NOMO-1 treated with DMSO at 0.1 percent for 48 hours (cell line): Measurements from ENCODE around the gene MYPOP.
"Not testable (repeated sequence)": the region's sequence is repeated elsewhere in the genome, so short reads cannot be mapped to it uniquely, and the experiment has no call there.

Source experiments
- DNase-seq: peaks from one replicate; lab custom pipeline; 2025; ENCODE audit not compliant: unreplicated experiment; lab: John Stamatoyannopoulos, UW

MYPOP gene

DNA sequence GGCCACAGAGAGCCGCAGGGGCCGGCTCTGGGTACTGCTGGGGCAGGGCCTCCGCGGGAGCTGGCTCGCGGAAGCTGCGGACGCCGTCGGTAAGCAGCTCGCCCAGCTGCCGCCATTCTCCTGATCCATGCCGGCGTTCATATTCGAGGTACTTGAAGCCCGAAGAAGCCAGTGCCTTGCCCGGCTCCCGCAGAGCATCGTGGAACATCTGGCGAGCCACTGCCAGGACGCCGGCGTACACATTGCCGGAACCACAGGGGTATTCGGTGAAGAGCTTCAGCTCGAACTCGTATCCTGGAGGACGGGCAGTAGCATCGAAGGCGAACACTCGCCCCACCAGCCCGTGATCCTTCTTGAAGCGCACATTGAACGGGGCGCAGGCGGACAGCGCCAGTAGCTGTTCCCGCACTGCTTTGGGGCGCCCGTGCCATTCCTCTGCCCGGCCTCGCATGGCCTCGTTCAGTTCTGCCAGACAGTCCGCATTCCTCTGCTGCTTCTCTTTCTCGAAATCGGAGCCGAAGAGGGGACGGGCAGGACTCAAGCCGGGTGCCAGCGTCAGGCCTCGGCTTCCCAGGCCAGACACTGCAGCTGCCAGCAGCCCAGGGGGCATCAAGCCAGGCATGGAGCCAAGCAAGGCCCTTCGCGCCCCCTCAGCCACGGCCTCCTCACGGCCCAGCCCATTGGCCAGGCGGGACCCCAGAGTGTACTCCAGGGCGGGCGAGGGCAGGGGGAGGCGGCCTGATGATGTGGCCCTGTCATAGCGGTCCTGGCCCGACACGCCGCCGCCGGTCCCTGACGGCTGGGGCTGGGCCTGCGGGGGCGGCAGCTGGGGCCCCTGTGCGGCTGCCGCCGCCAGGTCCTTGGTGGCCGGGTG is 17.5 kb downstream of the MYPOP start:
- no peak for DNase-seq

DNA sequence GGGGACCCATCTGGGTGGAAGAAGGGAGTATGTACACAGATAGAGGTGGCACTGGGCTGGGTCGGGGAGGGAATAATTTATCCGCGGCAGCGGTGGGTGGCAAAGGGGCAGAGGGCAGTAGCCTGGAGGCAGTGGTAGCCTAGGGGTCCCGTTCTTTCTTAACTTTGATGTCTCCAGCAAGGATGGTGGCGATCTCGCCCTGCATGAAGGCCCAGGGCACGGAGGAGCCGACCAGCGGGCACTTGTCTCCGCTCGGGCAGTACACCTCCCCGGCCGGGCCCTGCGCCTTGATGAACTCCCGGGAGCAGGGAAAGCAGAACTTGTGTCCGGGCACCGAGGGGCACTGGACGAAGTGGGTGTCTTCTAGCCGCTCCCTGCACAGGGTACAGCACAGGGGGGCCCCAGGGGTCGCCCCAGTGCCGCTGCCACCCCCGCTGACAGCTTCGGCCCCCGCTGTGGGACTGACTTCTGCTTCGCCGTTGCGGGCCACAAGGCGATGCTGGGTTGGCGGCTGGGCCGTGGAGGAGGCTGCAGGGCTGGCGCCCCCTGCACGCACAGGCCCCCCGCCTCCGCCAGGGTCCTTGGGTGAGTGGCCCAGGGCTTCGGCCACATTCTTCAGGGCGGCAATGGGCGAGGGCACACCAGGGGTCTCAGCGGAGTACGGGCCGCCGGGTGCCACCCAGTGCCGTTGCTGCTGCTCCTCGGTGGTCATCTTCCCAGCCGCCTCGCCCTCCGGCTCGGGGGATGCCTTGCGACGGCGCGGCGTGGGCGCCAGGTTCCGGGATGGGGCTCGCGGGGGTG is 18.3 kb downstream of the MYPOP start:
- no peak for DNase-seq

DNA sequence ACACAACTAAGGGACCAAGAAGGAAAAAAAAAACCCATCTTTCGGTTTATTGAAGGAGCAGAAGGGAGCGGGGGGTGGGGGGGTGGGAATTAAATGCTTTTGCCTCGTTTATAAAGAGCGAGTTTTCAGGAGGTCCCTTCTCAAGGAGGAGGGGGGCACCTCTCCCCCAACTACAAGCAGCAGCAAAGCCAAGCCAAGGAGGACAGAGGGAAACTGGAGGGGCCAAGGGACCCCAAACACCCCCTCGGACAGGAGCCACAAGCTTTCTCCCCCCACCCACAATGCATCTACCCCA is 18.9 kb downstream of the MYPOP start:
- no peak for DNase-seq

DNA sequence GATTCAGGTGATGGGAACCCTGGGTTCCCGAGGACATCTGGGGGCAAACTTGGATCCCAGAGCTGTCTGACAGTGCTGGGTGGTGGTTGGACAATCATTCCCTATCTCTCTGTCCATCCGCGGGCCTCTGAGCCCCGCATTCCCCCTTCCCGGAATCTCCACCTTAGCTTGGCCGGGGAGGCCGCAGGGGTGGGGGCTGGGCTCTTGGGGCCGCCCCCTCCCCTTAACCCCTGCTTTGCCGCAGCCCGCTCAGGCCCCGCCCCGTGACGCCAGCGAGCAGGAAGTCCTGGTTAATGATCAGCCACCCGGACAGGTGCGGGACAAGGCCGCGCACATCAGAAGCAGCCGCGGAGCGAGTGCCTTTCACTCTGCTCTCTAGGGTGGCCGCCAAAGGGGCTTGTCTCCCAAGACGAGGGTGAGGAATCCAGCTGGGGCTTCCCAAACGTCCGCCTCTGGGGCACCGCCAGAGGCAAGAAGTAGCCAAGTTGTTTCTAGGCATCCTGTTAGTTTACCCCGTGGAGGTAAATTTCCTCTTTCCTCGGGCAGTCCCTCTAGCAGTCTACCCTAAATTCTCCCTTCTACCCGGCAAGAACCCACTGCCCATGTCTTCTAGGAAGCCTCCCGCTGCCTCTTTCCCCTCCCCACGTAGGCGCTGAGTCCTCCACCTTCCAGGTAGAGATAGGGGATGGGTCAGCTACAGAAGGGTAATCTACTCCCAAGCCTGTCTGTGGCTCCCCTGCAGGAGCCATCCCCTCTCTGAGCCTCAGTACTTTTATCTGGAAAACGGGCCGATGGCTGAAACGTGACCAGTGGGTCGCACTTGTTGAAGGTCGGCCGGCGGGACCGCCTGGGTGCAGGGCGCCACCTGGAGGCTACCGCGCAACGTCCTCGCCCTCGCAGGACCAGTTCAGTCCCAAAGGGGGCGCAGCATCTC is 19.5 kb downstream of the MYPOP start:
- peak; percentile 81 for DNase-seq

DNA sequence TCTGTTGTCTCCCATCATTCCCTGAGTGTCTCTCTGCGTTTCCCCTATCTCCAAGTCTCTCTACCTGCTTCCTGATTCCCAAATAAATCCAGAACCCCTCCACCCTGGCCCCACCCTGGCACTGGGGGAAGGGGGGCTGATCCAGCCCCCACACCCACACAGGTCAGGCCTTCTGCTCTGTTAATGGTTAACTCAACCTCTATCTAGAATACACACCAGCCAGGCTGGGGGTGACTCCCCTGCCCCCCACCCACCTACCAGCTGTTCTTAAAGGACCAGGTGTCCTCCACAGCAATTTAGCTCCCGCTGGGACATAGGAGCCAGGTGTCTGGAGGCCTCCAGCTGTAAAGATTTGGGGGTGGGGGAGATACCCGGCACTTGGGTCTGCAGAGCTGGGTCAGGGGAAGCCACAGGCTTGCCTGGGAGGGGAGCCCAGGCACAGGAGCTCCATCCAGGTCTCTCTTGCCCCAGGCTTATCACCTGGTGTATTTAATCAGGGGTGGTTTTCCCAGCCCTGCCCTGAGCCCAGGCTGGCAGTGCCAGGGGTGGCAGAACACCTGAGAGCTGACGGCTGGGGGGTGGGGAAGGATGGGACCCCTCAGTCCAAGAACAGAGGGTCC is 20.4 kb downstream of the MYPOP start:
- no peak for DNase-seq

DNA sequence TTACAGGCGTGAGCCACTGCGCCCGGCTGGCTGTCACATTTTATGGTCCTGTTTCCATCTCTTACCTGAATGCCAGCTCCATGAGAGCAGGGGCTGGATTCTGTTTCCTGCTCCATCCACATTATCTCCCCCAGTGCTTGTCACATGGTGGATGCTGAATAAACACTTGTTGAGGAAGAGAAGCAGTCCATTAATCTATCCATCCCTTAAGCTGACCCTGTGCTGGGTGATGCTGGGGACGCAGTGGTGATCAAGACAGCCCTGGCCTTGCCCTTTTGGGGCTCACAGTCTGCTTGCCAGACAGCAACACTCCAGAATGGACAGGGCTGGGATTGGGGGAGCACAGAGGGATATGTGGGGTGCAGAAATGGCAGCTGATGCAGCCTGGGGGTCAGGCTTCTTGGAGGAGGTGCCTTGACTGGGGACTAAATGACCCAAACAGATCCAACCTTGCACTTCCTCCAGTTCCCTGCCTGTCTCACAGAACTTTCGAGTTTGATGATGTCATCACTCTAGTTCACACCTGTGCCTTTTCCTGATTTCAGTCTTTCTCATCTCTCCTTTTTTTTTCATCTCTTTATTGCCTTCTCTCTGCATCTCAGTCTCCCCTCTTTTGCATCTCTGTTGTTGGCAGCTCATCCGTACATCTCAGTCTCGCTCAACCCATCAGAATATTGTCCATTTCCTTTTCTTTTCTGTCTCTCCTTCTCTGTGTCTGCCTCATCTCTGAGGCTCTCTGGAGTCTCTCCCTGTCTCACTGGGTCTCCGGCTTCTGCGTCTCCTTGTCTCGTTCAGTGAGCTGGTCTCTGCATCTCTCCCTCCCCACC is 21.1 kb downstream of the MYPOP start:
- DNase-seq: no peak

DNA sequence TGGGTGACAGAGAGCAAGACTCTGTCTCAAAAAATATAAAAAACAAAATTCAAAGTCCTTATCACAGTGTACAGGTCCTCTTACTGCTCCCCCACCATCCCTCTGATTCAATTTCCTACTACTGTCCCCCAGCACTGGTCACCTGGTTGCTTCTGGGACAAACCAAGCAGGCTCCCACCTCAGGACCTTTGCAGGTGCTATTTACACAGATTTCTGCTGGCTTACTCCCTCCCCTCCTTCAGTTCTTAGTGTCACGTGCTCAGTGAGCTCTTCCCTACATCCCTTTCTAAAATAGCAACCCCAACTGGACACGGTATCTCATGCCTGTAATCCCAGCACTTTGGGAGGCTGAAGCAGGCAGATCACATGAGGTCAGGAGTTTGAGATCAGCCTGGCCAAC is 22.4 kb downstream of the MYPOP start:
- no peak for DNase-seq

DNA sequence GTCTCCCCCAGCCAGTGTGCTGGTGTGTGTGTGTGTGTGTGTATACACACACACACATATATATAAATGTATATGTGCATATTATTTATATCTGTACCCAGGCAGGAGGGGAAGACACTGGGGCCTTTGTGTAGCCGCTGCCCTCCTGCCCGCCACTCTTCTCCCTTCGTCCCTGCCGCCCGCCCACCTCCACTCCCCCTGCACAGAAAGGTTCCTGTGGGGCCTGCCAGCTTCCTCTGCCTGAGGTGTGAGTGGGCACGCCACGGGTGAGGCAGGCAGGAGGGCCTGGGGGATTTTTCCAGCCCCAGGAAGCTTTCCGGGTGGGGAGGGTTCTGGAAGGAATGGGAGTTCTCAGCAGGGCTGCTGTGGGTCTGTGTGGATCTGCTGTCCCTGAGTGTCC is 23.4 kb downstream of the MYPOP start:
- no peak for DNase-seq

DNA sequence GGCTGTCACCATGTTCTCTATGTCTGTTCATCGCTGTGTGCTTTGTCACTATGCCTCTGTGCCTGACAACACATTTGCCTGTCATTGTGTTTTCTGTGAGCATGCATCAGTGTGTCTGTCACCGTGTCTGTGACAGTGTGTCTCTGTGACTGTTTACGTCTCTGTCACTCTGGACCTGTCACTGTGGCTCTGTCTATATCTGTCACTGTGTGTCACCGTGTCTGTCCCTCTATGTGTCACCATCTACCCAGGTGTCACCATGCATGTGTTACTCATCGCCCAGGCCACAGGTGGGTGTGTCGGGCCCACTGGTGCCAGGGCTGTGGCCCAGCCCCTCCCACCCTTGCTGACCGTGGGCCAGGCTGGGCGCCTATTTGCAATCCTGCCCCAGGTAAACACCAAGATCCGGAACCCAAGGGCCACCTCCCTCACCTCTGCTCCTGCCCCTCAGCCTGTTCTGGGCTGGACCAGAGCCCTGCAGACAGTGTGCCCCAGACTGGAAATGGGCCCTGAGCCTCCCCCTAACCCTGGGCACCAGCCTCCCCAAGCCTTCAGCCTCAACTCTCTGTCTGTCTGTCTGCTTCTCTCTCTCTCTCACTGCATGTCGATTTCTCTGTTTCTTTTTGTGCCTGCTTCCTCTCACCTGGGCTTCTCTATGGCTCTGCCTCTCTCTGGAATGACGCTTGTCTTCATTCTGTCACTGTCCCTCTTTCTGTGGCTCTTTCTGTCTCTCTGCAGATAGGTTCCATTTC is 24.2 kb downstream of the MYPOP start:
- no peak for DNase-seq

DNA sequence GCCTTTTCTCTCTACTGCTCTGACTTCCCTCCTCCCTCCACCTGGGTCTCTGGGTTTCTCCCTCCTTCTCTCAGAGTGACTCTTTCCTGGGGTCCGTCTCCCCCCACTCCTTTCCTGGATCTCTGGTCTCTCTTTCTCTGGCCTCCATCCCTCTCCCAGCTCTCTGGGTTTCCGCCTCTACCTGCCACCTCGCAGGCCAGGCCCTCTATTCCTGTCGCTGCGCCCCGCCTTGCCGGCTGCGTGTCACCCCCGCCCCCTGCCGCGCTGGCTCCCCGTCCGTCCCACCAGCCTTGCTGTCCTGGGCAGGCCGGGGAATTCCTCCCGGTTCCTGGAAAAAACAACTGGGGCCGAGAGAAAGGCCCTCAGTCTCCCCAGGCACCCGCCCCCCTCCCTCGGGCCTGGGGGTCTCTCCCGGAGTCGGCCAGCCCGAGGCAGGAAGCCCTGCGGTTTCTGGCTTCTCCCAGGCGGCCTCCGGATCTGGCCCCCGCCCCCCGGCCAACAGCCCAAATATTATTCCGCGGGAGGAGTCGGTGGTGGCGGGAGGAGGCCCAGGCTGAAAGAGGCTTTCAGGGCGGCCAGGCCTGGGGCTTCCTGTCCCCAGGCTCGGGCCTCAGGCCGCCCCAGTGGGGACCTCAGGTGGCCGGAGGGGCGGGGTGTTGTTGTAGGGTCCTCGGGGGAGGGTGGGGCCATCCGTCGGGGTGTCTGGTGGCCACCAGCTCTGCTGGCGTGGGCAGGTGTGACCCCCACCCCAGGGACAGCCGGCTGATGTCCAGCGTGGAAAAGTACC is 25.8 kb downstream of the MYPOP start:
- DNase-seq: no peak

DNA sequence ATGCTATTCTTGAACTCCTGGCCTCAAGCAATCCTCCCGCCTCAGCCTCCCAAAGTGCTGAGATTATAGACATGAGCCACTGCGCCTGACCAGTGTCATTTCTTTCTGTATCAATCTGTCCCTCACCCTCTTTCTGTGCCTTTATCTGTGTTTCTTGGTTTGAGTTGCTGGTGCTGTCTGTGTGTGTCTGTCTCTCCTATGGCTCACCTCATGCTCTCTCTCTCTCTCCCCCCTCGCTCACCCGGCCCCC is 26.3 kb downstream of the MYPOP start:
- no peak for DNase-seq

DNA sequence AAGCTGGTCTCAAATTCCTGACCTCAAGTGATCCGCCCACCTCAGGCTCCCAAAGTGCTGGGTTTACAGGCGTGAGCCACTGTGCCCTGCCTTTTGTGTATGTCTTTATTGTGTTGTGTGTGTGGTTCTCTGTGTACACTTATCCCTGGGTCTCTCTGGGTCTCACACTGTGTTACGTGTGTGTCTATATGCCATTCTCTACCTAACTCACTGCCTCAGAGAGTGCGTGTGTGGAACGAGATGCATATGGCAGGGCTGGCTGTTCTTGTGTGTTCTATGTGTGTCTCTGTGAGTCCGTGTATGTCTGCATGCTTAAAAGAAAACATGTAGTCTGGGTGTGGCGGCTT is 27.8 kb downstream of the MYPOP start:
- DNase-seq: no peak

DNA sequence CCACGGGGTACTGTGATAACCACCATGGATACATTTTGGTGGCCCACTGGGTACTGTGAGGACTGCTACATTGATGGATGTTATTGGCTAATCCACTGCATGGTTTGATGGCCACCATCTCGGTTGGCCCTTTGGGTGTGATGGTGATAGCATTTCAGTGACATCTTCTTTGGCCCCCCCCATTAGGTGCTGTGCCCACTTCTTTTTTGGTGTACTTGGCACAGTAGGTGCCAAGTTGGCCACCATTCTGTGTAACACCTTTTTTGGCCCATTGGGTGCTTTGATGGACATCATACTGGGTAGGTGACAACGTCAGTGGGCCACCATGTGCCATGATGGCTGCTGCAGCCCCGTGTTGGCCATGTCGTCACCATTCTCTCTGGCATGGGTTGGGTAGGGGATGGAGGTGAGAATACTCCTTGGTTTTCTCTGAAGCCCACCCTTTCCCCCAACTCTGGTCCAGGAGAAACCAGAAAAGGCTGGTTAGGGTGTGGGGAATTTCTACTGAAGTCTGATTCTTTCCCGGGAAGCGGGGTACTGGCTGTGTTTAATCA is 29.1 kb downstream of the MYPOP start:
- DNase-seq: no peak

DNA sequence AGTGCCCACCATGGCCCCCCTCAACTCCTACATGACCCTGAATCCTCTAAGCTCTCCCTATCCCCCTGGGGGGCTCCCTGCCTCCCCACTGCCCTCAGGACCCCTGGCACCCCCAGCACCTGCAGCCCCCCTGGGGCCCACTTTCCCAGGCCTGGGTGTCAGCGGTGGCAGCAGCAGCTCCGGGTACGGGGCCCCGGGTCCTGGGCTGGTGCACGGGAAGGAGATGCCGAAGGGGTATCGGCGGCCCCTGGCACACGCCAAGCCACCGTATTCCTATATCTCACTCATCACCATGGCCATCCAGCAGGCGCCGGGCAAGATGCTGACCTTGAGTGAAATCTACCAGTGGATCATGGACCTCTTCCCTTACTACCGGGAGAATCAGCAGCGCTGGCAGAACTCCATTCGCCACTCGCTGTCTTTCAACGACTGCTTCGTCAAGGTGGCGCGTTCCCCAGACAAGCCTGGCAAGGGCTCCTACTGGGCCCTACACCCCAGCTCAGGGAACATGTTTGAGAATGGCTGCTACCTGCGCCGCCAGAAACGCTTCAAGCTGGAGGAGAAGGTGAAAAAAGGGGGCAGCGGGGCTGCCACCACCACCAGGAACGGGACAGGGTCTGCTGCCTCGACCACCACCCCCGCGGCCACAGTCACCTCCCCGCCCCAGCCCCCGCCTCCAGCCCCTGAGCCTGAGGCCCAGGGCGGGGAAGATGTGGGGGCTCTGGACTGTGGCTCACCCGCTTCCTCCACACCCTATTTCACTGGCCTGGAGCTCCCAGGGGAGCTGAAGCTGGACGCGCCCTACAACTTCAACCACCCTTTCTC is 30.1 kb downstream of the MYPOP start:
- DNase-seq: no peak

DNA sequence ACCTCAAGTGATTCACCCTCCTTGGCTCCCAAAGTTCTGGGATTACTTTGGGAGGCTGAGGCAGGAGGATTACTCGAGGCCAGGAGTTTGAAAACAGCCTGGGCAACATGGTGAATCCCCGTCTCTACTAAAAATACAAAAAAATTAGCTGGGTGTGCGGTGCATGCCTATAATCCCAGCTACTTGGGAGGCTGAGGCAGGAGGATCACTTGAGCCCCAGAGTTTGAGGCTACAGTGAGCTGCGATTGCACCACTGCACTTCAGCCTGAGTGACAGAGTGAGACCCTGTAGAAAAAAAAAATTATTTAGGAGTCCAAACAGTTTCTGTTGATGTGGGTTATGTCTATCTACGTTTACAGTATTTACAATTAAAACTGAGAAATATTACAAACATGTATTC is 31.6 kb downstream of the MYPOP start:
- DNase-seq: no peak

DNA sequence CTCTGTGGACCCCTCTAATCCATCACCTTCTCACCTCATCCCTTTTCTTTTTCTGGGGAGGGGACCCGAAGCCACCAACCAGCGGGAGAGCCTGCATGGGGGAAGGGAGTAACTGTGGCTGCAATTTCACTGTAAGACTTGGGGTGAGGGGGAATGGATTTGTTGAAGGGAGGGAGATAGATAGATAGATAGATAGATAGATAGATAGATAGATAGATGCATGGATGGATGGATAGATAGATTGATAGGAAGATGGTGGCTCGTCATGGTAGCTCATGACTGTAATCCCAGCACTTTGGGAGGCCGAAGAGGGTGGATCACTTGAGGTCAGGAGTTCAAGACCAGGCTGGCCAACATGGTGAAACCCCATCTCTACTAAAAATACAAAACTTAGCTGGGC is 35.2 kb downstream of the MYPOP start:
- DNase-seq: not testable (repeated sequence)

DNA sequence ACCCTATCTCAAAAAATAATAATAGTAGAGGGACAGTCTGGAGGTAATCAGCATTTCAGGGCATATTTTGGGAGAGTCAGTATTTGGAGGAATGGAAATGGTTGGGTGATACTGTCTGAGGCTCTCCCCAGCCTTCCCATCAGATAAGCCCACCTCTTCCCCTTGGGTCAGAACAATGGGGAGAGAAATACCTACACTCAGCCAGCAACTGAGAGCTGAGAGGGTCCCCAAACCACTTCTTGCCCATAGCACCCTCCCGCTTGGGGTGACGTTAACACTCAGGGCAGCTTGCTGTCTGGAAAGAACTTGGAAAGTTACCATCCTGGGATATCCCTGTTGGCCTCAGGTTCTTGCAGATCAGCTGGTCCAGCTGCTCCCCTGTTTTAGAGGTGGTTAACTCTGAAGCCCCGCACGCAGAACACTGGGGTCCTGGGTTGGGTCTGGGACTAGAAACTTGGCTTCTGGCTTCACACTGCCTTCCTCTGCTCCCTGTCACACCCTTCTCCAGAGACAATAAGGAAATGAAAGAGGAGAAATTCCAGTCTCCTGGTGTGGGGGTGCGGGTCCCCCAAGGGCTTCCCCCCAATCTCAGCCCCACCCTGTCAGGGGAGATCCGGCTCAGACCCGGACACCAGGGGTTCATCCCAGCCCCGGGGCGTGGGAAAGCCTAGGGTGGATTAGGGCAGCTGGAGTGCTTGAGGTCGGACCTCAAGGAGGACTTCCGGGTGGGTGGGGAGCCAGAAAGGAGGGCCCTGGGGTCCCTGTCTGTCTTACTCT is 35.8 kb downstream of the MYPOP start:
- DNase-seq: no peak
